ENCODE measurements around the gene RHOT2. TPM values are rescaled to one million over a fixed set of nuclear protein-coding genes. Genes with fewer than 3 reads are reported as not detected.

The RHOT2 gene
- total and polyA plus RNA-seq, 10 of the 15 experiments (the other 5 are each of a cell fraction or from before 2014, with no cell fraction given), result 3.7 to 174 (median 69.8) TPM

GRCh38 chr16:667780-668518 is at the start of gene RHOT2 (continued):
- peak; percentile 81; the same call in 1 of the 2 replicates for TF ChIP-seq ZBTB33 (IDR thresholded peaks at IDR 0.05)
- peak; percentile 23; the same call in 1 of the 2 replicates for TF ChIP-seq MXI1 (IDR thresholded peaks at IDR 0.05; ENCODE audit: low read depth, low read length)
- no peak for TF ChIP-seq YBX1 (IDR thresholded peaks at IDR 0.05)
- TF ChIP-seq SP1 (IDR thresholded peaks at IDR 0.05; ENCODE audit: low read depth, low read length), result peak; percentile 72
- TF ChIP-seq, protein P1, sequence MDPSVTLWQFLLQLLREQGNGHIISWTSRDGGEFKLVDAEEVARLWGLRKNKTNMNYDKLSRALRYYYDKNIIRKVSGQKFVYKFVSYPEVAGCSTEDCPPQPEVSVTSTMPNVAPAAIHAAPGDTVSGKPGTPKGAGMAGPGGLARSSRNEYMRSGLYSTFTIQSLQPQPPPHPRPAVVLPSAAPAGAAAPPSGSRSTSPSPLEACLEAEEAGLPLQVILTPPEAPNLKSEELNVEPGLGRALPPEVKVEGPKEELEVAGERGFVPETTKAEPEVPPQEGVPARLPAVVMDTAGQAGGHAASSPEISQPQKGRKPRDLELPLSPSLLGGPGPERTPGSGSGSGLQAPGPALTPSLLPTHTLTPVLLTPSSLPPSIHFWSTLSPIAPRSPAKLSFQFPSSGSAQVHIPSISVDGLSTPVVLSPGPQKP (IDR thresholded peaks at IDR 0.05; ENCODE audit: low read depth, low read length), result peak; percentile 90
- TF ChIP-seq, protein P2, sequence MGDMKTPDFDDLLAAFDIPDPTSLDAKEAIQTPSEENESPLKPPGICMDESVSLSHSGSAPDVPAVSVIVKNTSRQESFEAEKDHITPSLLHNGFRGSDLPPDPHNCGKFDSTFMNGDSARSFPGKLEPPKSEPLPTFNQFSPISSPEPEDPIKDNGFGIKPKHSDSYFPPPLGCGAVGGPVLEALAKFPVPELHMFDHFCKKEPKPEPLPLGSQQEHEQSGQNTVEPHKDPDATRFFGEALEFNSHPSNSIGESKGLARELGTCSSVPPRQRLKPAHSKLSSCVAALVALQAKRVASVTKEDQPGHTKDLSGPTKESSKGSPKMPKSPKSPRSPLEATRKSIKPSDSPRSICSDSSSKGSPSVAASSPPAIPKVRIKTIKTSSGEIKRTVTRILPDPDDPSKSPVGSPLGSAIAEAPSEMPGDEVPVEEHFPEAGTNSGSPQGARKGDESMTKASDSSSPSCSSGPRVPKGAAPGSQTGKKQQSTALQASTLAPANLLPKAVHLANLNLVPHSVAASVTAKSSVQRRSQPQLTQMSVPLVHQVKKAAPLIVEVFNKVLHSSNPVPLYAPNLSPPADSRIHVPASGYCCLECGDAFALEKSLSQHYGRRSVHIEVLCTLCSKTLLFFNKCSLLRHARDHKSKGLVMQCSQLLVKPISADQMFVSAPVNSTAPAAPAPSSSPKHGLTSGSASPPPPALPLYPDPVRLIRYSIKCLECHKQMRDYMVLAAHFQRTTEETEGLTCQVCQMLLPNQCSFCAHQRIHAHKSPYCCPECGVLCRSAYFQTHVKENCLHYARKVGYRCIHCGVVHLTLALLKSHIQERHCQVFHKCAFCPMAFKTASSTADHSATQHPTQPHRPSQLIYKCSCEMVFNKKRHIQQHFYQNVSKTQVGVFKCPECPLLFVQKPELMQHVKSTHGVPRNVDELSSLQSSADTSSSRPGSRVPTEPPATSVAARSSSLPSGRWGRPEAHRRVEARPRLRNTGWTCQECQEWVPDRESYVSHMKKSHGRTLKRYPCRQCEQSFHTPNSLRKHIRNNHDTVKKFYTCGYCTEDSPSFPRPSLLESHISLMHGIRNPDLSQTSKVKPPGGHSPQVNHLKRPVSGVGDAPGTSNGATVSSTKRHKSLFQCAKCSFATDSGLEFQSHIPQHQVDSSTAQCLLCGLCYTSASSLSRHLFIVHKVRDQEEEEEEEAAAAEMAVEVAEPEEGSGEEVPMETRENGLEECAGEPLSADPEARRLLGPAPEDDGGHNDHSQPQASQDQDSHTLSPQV (IDR thresholded peaks at IDR 0.05), result peak; percentile 96
- TF ChIP-seq, protein P3, sequence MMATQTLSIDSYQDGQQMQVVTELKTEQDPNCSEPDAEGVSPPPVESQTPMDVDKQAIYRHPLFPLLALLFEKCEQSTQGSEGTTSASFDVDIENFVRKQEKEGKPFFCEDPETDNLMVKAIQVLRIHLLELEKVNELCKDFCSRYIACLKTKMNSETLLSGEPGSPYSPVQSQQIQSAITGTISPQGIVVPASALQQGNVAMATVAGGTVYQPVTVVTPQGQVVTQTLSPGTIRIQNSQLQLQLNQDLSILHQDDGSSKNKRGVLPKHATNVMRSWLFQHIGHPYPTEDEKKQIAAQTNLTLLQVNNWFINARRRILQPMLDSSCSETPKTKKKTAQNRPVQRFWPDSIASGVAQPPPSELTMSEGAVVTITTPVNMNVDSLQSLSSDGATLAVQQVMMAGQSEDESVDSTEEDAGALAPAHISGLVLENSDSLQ (IDR thresholded peaks at IDR 0.05), result no peak
- TF ChIP-seq TARDBP (IDR thresholded peaks at IDR 0.05; ENCODE audit: borderline replicate concordance), result 0 out of 2 replicates have a peak, but pooled peaks have one; percentile 70
- no peak for TF ChIP-seq TCF3 (IDR thresholded peaks at IDR 0.05; ENCODE audit: borderline replicate concordance, insufficient read depth, low read depth, low read length)
- peak; percentile 93 for TF ChIP-seq LARP7 (IDR thresholded peaks at IDR 0.05)
- no peak for TF ChIP-seq JUND (IDR thresholded peaks at IDR 0.05; ENCODE audit: low read depth, low read length)
- TF ChIP-seq, protein P4, sequence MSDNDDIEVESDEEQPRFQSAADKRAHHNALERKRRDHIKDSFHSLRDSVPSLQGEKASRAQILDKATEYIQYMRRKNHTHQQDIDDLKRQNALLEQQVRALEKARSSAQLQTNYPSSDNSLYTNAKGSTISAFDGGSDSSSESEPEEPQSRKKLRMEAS (IDR thresholded peaks at IDR 0.05; ENCODE audit: low read depth, low read length), result peak; percentile 18; the same call in 1 of the 2 replicates
- peak; percentile 86 for TF ChIP-seq NR2C1 (IDR thresholded peaks at IDR 0.05)
- TF ChIP-seq, protein P5, sequence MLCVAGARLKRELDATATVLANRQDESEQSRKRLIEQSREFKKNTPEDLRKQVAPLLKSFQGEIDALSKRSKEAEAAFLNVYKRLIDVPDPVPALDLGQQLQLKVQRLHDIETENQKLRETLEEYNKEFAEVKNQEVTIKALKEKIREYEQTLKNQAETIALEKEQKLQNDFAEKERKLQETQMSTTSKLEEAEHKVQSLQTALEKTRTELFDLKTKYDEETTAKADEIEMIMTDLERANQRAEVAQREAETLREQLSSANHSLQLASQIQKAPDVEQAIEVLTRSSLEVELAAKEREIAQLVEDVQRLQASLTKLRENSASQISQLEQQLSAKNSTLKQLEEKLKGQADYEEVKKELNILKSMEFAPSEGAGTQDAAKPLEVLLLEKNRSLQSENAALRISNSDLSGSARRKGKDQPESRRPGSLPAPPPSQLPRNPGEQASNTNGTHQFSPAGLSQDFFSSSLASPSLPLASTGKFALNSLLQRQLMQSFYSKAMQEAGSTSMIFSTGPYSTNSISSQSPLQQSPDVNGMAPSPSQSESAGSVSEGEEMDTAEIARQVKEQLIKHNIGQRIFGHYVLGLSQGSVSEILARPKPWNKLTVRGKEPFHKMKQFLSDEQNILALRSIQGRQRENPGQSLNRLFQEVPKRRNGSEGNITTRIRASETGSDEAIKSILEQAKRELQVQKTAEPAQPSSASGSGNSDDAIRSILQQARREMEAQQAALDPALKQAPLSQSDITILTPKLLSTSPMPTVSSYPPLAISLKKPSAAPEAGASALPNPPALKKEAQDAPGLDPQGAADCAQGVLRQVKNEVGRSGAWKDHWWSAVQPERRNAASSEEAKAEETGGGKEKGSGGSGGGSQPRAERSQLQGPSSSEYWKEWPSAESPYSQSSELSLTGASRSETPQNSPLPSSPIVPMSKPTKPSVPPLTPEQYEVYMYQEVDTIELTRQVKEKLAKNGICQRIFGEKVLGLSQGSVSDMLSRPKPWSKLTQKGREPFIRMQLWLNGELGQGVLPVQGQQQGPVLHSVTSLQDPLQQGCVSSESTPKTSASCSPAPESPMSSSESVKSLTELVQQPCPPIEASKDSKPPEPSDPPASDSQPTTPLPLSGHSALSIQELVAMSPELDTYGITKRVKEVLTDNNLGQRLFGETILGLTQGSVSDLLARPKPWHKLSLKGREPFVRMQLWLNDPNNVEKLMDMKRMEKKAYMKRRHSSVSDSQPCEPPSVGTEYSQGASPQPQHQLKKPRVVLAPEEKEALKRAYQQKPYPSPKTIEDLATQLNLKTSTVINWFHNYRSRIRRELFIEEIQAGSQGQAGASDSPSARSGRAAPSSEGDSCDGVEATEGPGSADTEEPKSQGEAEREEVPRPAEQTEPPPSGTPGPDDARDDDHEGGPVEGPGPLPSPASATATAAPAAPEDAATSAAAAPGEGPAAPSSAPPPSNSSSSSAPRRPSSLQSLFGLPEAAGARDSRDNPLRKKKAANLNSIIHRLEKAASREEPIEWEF (IDR thresholded peaks at IDR 0.05; ENCODE audit: insufficient replicate concordance, low read depth, low read length), result no peak
- no peak for TF ChIP-seq CBFB (IDR thresholded peaks at IDR 0.05; ENCODE audit: low read depth)

Measured in GM12878 (cell line).